K562 (cell line): ENCODE measurements around the gene RGS5. TPM values are rescaled to one million over a fixed set of nuclear protein-coding genes. Genes with fewer than 3 reads are reported as not detected.

Experiments used
- ATAC-seq: fragments of 200-7000 bp; cut with Tn5 transposase; 3 replicates; pipeline ENCODE4 v1.9.1; 2020; ENCODE audit warnings: moderate library complexity
- BruUV-seq: library from RNA; stranded (reverse); fragments of 400-500 nt; replicated peaks from 2 replicates; lab custom pipeline; 2021; lab: Mats Ljungman, UMichigan
- CTCF ChIA-PET: fragments of 300-600 bp; formaldehyde crosslinking; extraction: SDS; loops from one replicate; lab custom pipeline; 2021; ENCODE audit warnings: low intra/inter-chr PET ratio; lab: Yijun Ruan, JAX
- POLR2A ChIA-PET: fragments of 300-600, 350-650 bp; sonication (Branson Sonifier 250); formaldehyde crosslinking; extraction: SDS; loops from one replicate; lab custom pipeline; 2021; ENCODE audit warnings: antibody characterized with exemption, inconsistent platforms; lab: Yijun Ruan, JAX
- DNase-seq, 4 experiments: peaks; one replicate each; pipeline versions ENCODE4 v3.0.0 to v3.0.0-alpha.2; 2011 to 2018; ENCODE audit warnings: low spot score in 3 of 4, mixed read lengths in 3 of 4; ENCODE audit errors: extremely low read depth in 1 of 4
- FAIRE-seq: peaks from 2 replicates; lab custom pipeline; 2011; peaks lifted over from hg19 to GRCh38; lab: Jason Lieb, UNC
- H2AFZ ChIP-seq: 2 replicates; pipeline ENCODE4 v1.6.0; 2011; ENCODE audit warnings: low read depth, low read length, control low read depth, inconsistent platforms
- H3K27ac ChIP-seq: fragments of 200-600 bp; 3 replicates; pipeline ENCODE4 v1.8.0; 2011; ENCODE audit warnings: low read depth, mild to moderate bottlenecking, control low read depth, inconsistent platforms, low read length, moderate library complexity, mixed read lengths; ENCODE audit errors: extremely low read depth
- H3K27me3 ChIP-seq, 2 experiments: fragments of 300-600 bp in 1 of 2; 2 replicates in 1 of 2; 3 replicates in 1 of 2; pipeline versions ENCODE4 v1.6.0 to v1.8.0; 2011; ENCODE audit warnings: inconsistent platforms in 2 of 2, low read length in 2 of 2, mild to moderate bottlenecking in 1 of 2, mixed read lengths in 1 of 2, moderate library complexity in 1 of 2; ENCODE audit not compliant: control insufficient read depth in 2 of 2, insufficient read depth in 2 of 2
- H3K36me3 ChIP-seq: fragments of 300-600 bp; 3 replicates; pipeline ENCODE4 v1.8.0; 2011; ENCODE audit warnings: mild to moderate bottlenecking, low read length, inconsistent platforms; ENCODE audit not compliant: control insufficient read depth, insufficient read depth
- H3K4me1 ChIP-seq, 2 experiments: fragments of 200-600 bp in 1 of 2; replicated peaks in 1 of 2; 2 replicates in 1 of 2; 3 replicates in 1 of 2; pipeline versions ENCODE4 v1.5.1 to v1.8.0; 2011; ENCODE audit warnings: inconsistent platforms in 2 of 2, low read length in 2 of 2, mild to moderate bottlenecking in 1 of 2, mixed read lengths in 1 of 2, moderate library complexity in 1 of 2; ENCODE audit not compliant: control insufficient read depth in 2 of 2, insufficient read depth in 2 of 2
- H3K4me2 ChIP-seq: 2 replicates; pipeline ENCODE4 v1.6.1; 2011; ENCODE audit warnings: low read length, control low read depth, inconsistent platforms, mixed read lengths; ENCODE audit not compliant: insufficient read depth
- H3K4me3 ChIP-seq: fragments of 200-600 bp; sonication (generic), shearing (Covaris generic); 2 replicates; pipeline ENCODE4 v1.5.1; 2016; ENCODE audit warnings: control low read depth, inconsistent platforms
- H3K79me2 ChIP-seq: fragments of 200-600 bp; 3 replicates; pipeline ENCODE4 v1.8.0; 2011; ENCODE audit warnings: low read length, inconsistent platforms; ENCODE audit not compliant: control insufficient read depth, insufficient read depth
- H3K9ac ChIP-seq, 2 experiments: 2 replicates each; pipeline versions ENCODE4 v1.6.0 to v1.6.1; 2011; ENCODE audit warnings: low read depth in 2 of 2, low read length in 2 of 2, control low read depth in 1 of 2, inconsistent platforms in 1 of 2, mild to moderate bottlenecking in 1 of 2, mixed read lengths in 1 of 2; ENCODE audit not compliant: insufficient read depth in 1 of 2
- H3K9me1 ChIP-seq: one replicate; pipeline ENCODE4 v1.6.0; 2011; ENCODE audit warnings: inconsistent platforms, mild to moderate bottlenecking, low read length, moderate library complexity; ENCODE audit not compliant: control insufficient read depth, insufficient read depth
- H3K9me3 ChIP-seq: replicated peaks from 2 replicates; pipeline ENCODE4 v1.5.1; 2011; ENCODE audit warnings: low read depth, low read length, inconsistent platforms; ENCODE audit not compliant: control insufficient read depth, insufficient read depth
- H4K20me1 ChIP-seq: replicated peaks from 2 replicates; pipeline ENCODE4 v1.6.1; 2011; ENCODE audit warnings: low read length, inconsistent platforms, mixed read lengths; ENCODE audit not compliant: control insufficient read depth, insufficient read depth
- FIP1L1 ChIP-seq: fragments of 200-400 bp; formaldehyde crosslinking; IDR thresholded peaks from 2 replicates; pipeline ENCODE4 v1.6.1; 2018; ENCODE audit warnings: mild to moderate bottlenecking, low read depth, low read length; ENCODE audit not compliant: poor library complexity, severe bottlenecking
- FOXP4 ChIP-seq: sonication (generic); formaldehyde crosslinking; IDR thresholded peaks from 2 replicates; pipeline ENCODE4 v1.8.0; 2022; ENCODE audit warnings: mild to moderate bottlenecking, missing genetic modification reagents, borderline replicate concordance
- MAFF ChIP-seq: IDR thresholded peaks from 2 replicates; pipeline ENCODE4 v1.6.1; 2012; ENCODE audit warnings: low read length, improper control_type of control experiment
- MIER1 ChIP-seq: fragments of 450-650 bp; IDR thresholded peaks from 2 replicates; pipeline ENCODE4 v1.6.1; 2016; ENCODE audit warnings: antibody characterized with exemption, mild to moderate bottlenecking, low read depth
- NBN ChIP-seq: fragments of 450-650 bp; IDR thresholded peaks from 2 replicates; pipeline ENCODE4 v1.6.1; 2016; ENCODE audit warnings: low read depth, mild to moderate bottlenecking
- NCOA1 ChIP-seq: fragments of 450-650 bp; IDR thresholded peaks from 2 replicates; pipeline ENCODE4 v1.6.1; 2016; ENCODE audit warnings: low read depth
- PHF20 ChIP-seq: fragments of 450-650 bp; IDR thresholded peaks from 2 replicates; pipeline ENCODE4 v1.6.1; 2018; ENCODE audit not compliant: partially characterized antibody
- ZBTB2 ChIP-seq: fragments of 450-650 bp; IDR thresholded peaks from 2 replicates; pipeline ENCODE4 v1.6.1; 2016; ENCODE audit warnings: antibody characterized with exemption
- ZNF134 ChIP-seq: fragments of 250-450 bp; sonication (Bioruptor Pico); conservative IDR thresholded peaks from 2 replicates; pipeline ENCODE4 v1.4.0; 2020
- ZNF551 ChIP-seq: fragments of 250-450 bp; sonication (Bioruptor Pico); IDR thresholded peaks from 2 replicates; pipeline ENCODE4 v1.5.0; 2021; ENCODE audit warnings: mild to moderate bottlenecking, moderate library complexity
- ZNF592 ChIP-seq: fragments of 450-650 bp; IDR thresholded peaks from 2 replicates; pipeline ENCODE4 v1.6.1; 2017; ENCODE audit warnings: antibody characterized with exemption, mild to moderate bottlenecking
- ZNF77 ChIP-seq: fragments of 250-450 bp; sonication (Bioruptor Pico); IDR thresholded peaks from 2 replicates; pipeline ENCODE4 v1.5.0; 2020
- WGBS: fragments of 100-300 bp; shearing (Covaris generic); methylation state at CpG from one replicate; pipeline ENCODE4 v1.1.6; 2016; ENCODE audit warnings: low coverage, mixed read lengths; ENCODE audit not compliant: insufficient coverage; ENCODE audit errors: missing lambda C conversion rate; 5-methylcytosine and 5-hydroxymethylcytosine counted together
- in situ Hi-C: fragments of 300-500 bp; cut with MboI; formaldehyde crosslinking; loops from 4 replicates; pipeline ENCODE4 v1.15.0; 2018; ENCODE audit warnings: inconsistent platforms, mixed read lengths
- intact Hi-C: fragments of 100-400 bp; cut with micrococcal nuclease; formaldehyde crosslinking; loops from 2 replicates; pipeline ENCODE4 v1.14.2; 2022
- polyA plus RNA-seq, 8 experiments: library from polyadenylated mRNA; depleted of rRNA in 4 of 8; stranded (reverse) in 5 of 8; unstranded in 3 of 8; fragments of >200 nt; fragmentation: Nextera tagmentation in 2 of 8; fragmentation: Illumina TruSeq in 1 of 8; extraction: Ambion mirVana in 2 of 8; extraction: Trizol in 1 of 8; gene quantifications; 2 replicates each; pipeline versions ENCODE4 v1.2.1 to v1.2.3, GENCODE V29; 2011 to 2014; ENCODE audit warnings: inconsistent platforms in 1 of 8, missing spikeins in 1 of 8
- total RNA-seq, 7 experiments: library from RNA; depleted of rRNA in 6 of 7; stranded (reverse); fragments of >200 nt in 6 of 7; fragmentation: Illumina TruSeq in 2 of 7; extraction: Trizol in 2 of 7; gene quantifications; 2 replicates each; pipeline versions ENCODE4 v1.2.1 to v1.2.3, GENCODE V29; 2011 to 2021; ENCODE audit warnings: low replicate concordance in 1 of 7

RGS5 gene
- total and polyA plus RNA-seq, 9 of the 15 experiments (the other 6 are each of a cell fraction or from before 2014, with no cell fraction given) = 0.71 to 5.3 (median 2.4) TPM

- TF ChIP-seq FOXP4 (CRISPR knock-in tag) (no peak), FIP1L1 (no peak), PHF20 (no peak), ZNF134 (CRISPR knock-in tag) (no peak)
- TF ChIP-seq, all 486 proteins: peak for 0
Observed at GRCh38 chr1:163231385-163231784, 28.7 kb upstream of the RGS5 start (continued).

GRCh38 chr1:163230827-163231226 lies 28.1 kb upstream of the RGS5 start:
- H4K20me1 ChIP-seq = no peaks in the 10 kb centered on the region
- ATAC-seq (no peak), DNase-seq (no peak), FAIRE-seq (no peak)
- no peaks in the 10 kb centered on the region for H3K4me1 ChIP-seq
- no peak overlapping the region for H3K27ac ChIP-seq
- H3K4me2 ChIP-seq = no peak overlapping the region
- POLR2A ChIA-PET = no interaction called here
- H3K9me1 ChIP-seq = no peaks in the 10 kb centered on the region
- H3K36me3 ChIP-seq = no peaks in the 10 kb centered on the region
- no peaks in the 10 kb centered on the region; the same call in 1 of the 2 replicates for H3K9me3 ChIP-seq
- CTCF ChIA-PET = no interaction called here
- no peaks in the 10 kb centered on the region for H3K79me2 ChIP-seq
- in situ Hi-C loops (no loop called here), intact Hi-C loops (no loop called here)
- no peaks in the 10 kb centered on the region for H3K27me3 ChIP-seq
- H2AFZ ChIP-seq = no peak overlapping the region
- WGBS = 1% methylated on average over 3 of the region's 3 CpGs
- no TSS peak for BruUV-seq
- no peak overlapping the region for H3K9ac ChIP-seq
- H3K4me3 ChIP-seq = no peak overlapping the region
- TF ChIP-seq ZNF592 (no peak), MIER1 (no peak), ZBTB2 (no peak), ZNF77 (CRISPR knock-in tag) (no peak), NBN (no peak), NCOA1 (no peak), MAFF (no peak), ZNF551 (CRISPR knock-in tag) (no peak)
